ENCODE measurements around the gene NCBP3. TPM values are rescaled to one million over a fixed set of nuclear protein-coding genes. Genes with fewer than 3 reads are reported as not detected.
A peak's percentile ranks its signal among the peaks of the same experiment; 100 is the strongest.

The NCBP3 gene
- total and polyA plus RNA-seq, 9 of the 15 experiments (the other 6 are each of a cell fraction or from before 2014, with no cell fraction given) = 3.1 to 25.5 (median 20.5) TPM

DNA sequence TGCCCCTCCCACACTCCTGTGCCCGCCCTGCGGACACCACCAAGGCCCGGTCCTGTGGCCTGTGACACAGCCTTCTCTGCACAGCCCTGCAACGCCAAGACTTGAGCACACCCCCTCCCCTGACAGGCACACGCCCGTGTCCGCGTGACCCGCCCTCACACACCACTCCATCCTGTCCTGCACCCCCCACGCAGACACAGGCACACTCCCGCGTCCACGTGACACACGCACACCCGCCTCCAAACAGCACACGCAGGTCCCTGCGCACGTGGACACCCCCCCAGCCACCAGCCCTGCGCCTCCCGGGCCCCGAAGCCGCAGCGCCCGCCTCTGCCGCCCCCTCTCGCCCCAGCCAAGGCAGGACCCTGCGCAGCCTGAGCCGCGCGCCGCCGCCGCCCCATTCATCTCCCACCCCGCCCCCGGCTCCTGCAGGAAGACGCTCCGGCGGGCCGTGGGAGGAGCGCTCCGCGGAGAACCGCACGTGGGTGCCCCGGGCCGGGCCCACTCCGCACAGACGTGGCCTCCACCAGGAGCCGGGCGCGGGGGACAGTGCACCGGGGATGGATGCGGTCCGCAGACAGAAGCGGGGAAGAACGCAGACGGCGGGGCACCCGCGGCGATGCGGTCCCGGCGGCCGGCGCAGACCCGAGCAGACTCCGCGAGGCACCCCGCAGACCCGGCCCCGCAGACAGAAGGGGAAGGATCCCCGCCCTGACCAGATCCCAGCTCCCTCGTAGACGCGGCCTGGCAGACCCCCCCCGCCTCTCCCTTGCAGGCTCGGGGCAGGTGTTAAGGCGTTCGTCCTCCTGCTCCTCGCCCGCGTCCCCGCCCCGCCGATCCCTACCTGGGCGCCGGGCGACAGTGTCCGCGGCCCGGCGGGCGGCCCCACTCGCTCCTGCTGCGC, 46.3 kb upstream of the NCBP3 start (continued):
- TF ChIP-seq ZNF274 (IDR thresholded peaks at IDR 0.05; ENCODE audit: borderline replicate concordance, low read depth, low read length) (no peak), KLF16 (IDR thresholded peaks at IDR 0.05) (no peak), XRCC3 (IDR thresholded peaks at IDR 0.05) (no peak), HOXB6 (CRISPR knock-in tag; IDR thresholded peaks at IDR 0.05; ENCODE audit: borderline replicate concordance) (no peak), ZNF146 (CRISPR knock-in tag; IDR thresholded peaks at IDR 0.05; ENCODE audit: unreplicated experiment) (no peak), ADNP (tag; IDR thresholded peaks at IDR 0.05) (no peak), ZNF143 (CRISPR knock-in tag; IDR thresholded peaks at IDR 0.05) (no peak), NCOA4 (IDR thresholded peaks at IDR 0.05; ENCODE audit: partially characterized antibody) (no peak), PRPF4 (IDR thresholded peaks at IDR 0.05; ENCODE audit: insufficient read depth, low read depth, low read length, poor library complexity, severe bottlenecking) (no peak), MLX (CRISPR knock-in tag; conservative IDR thresholded peaks at IDR 0.05) (0 out of 4 replicates have a peak, but pooled peaks of 1 of the 2 experiments have one; percentile 31), PURB (CRISPR knock-in tag; IDR thresholded peaks at IDR 0.05; ENCODE audit: low read depth) (no peak), SAP30 (IDR thresholded peaks at IDR 0.05; ENCODE audit: borderline replicate concordance, insufficient read depth, low read depth, low read length, poor library complexity, severe bottlenecking) (peak; percentile 54), MCM5 (IDR thresholded peaks at IDR 0.05; ENCODE audit: low read depth) (no peak), TCF7L2 (IDR thresholded peaks at IDR 0.05; ENCODE audit: low read depth, low read length) (no peak), ERF (CRISPR knock-in tag; IDR thresholded peaks at IDR 0.05) (no peak), ZZZ3 (IDR thresholded peaks at IDR 0.05) (no peak), ZBTB5 (IDR thresholded peaks at IDR 0.05) (no peak), ZSCAN29 (IDR thresholded peaks at IDR 0.05) (peak; percentile 72), MCM3 (IDR thresholded peaks at IDR 0.05) (no peak), MLLT1 (IDR thresholded peaks at IDR 0.05) (0 out of 4 replicates have a peak, but pooled peaks of 1 of the 2 experiments have one; percentile 20), PHF21A (IDR thresholded peaks at IDR 0.05; ENCODE audit: borderline replicate concordance, low read depth) (no peak), ZC3H4 (CRISPR knock-in tag; IDR thresholded peaks at IDR 0.05; ENCODE audit: borderline replicate concordance) (no peak)
- TF ChIP-seq, protein P1, sequence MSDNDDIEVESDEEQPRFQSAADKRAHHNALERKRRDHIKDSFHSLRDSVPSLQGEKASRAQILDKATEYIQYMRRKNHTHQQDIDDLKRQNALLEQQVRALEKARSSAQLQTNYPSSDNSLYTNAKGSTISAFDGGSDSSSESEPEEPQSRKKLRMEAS (CRISPR knock-in tag; IDR thresholded peaks at IDR 0.05) = peak; percentile 94
- TF ChIP-seq, protein P2, sequence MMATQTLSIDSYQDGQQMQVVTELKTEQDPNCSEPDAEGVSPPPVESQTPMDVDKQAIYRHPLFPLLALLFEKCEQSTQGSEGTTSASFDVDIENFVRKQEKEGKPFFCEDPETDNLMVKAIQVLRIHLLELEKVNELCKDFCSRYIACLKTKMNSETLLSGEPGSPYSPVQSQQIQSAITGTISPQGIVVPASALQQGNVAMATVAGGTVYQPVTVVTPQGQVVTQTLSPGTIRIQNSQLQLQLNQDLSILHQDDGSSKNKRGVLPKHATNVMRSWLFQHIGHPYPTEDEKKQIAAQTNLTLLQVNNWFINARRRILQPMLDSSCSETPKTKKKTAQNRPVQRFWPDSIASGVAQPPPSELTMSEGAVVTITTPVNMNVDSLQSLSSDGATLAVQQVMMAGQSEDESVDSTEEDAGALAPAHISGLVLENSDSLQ (IDR thresholded peaks at IDR 0.05) = peak; percentile 37; the same call in 1 of the 2 replicates
